ENCODE results near the gene SYNE2.

The SYNE2 gene

DNA sequence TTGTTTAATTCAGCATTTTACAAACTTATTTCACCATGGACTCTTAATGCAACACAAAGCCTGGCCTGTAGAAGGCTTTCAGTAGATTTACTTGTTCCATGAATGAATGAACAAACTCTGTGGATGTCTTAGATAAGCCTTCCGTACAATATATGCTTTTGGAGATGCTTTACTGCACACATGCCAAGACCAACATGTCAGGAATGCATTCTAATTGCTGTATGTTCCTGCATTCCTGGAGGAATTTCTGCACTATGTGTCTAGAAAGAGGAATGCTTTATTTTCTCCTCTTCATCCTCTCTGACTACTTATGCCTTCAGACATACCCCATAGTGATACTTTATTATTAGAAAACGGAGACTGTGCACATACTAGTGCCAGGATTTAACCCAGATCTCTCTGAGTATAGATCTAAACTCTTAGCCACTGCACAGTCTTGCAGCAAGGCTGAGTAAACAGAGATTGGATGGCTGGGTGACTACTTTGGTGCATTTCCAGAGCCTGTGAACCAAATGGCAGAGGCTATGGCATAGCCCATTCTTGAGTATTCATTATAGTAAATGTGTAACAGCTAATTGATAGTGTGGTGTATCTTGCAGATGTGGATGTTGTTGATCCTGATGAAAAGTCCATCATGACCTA, 108.2 kb downstream of the SYNE2 start:
- DNase-seq (ENCODE audit: low read depth) = no peak

- DNase-seq (ENCODE audit: low read depth) = no peak
Measured at GRCh38 chr14:63962906-63963305, 110.1 kb downstream of the SYNE2 start.

DNA sequence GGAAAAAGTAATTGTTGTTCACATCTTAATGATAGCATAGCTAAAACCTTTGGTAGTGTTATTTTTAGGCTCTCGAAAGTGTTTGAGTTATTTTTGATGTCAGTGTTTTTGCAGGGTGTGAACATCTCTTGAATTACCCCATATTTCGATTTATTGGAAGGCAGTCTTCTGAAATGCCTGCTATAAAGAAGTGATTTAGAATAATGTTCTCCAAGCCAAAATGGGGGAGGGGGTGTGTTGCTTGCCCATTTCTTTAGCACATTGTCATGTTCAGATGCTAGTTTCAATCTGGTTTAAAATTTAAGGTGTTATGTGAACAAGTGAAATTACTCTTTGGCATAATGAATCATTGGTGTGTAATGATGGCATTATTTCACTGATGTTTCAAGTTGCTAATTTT, 110.6 kb downstream of the SYNE2 start:
- DNase-seq (ENCODE audit: low read depth) = no peak

GRCh38 chr14:63964113-63964512, 111.3 kb downstream of the SYNE2 start:
- no peak for DNase-seq (ENCODE audit: low read depth)

DNA sequence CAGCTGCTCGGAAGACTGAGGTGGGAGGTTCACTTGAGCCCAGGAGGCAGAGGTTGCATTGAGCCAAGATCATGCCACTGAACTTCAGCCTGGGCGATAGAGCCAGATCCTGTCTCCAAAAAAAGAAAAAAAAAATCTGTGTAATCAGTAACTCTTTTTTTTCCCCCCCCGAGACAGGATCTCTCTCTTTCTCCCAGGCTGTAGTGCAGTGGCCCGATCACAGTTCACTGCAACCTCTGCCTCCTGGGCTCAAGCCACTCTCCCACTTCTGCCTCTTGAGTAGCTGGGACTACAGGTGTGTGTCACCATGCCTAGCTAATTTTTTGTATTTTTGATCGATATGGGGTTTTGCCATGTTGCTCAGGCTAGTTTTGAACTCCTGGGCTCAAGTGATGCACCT, 113.6 kb downstream of the SYNE2 start:
- no peak for DNase-seq (ENCODE audit: low read depth)

GRCh38 chr14:63972323-63972932, 119.6 kb downstream of the SYNE2 start:
- DNase-seq (ENCODE audit: low read depth) = no peak

DNA sequence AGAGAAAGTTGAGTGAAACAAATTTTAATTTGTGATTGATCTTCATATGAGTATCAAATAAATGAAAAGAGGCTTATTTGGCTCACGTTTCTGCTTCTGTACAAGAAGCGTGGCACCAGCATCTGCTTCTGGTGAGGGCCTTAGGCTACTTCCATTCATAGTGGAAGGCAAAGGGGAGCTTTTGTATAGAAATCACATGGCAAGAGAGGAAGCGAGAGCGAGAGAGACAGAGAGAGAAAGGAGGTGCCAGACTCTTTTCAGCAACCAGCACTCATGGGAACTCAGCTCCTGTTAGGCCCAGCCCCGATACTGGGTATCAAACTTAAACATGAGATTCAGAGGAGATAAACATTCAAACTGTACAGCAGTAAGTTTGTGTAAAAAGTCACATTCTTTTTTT, 121.4 kb downstream of the SYNE2 start:
- DNase-seq (ENCODE audit: low read depth) = no peak

DNA sequence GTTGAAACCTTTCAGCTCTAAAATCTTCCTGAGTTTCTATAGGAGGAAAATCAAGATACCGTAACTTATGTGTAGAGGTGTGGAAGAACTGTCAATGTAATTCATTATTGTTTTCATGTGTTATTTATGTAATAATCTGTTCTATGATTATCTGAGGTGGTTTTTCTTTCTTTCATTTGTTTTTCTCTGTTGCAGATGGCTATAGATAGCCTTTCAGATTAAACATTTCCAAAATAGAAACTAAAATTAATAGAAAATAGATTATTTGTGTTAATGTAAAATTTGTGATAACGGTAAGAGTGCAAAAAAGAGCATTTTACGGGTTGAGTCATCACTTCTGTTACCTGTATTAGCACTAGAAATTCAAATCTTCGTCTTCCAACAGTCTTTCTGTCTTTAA, 128.8 kb downstream of the SYNE2 start:
- no peak for DNase-seq (ENCODE audit: low read depth)

GRCh38 chr14:63982156-63982555, 129.4 kb downstream of the SYNE2 start:
- no peak for DNase-seq (ENCODE audit: low read depth)

GRCh38 chr14:63982629-63983028, 129.8 kb downstream of the SYNE2 start:
- no peak for DNase-seq (ENCODE audit: low read depth)

DNA sequence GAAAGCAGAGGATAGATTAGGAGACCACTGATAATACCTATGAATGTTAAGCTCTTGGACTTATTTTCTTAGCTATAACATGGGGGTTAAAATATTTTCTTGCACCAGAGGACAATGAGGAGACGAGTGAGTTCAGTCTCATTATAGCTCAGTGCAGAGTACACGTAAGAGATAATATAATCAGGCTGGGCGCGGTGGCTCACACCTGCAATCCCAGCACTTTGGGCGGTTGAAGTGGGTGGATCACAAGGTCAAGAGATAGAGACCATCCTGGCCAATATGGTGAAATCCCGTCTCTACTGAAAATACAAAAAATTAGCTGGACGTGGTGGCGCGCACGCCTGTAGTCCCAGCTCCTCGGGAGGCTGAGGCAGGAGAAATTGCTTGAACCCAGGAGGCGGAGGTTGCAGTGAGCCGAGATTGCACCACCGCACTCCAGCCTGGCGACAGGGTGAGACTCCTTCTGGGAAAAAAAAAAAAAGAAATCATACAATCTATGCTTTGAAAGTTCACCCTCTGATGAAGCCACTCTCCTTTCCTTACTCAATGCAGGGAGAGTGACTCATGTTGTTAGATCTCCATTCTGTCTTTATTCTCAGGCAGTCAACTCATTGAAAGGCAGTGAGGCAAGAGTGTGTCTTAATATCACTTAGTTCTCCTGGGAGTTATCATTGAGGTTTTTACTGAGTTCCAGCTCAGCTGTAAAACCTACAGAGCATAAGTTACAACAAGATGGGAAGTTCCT, 134.2 kb downstream of the SYNE2 start:
- no peak for DNase-seq (ENCODE audit: low read depth)

- no peak for DNase-seq (ENCODE audit: low read depth)
Measured at GRCh38 chr14:63988579-63988978, 135.8 kb downstream of the SYNE2 start.

GRCh38 chr14:63991833-63992232, 139.0 kb downstream of the SYNE2 start:
- no peak for DNase-seq (ENCODE audit: low read depth)

- DNase-seq (ENCODE audit: low read depth) = no peak
Measured at GRCh38 chr14:63992858-63993257, 140.1 kb downstream of the SYNE2 start.

DNA sequence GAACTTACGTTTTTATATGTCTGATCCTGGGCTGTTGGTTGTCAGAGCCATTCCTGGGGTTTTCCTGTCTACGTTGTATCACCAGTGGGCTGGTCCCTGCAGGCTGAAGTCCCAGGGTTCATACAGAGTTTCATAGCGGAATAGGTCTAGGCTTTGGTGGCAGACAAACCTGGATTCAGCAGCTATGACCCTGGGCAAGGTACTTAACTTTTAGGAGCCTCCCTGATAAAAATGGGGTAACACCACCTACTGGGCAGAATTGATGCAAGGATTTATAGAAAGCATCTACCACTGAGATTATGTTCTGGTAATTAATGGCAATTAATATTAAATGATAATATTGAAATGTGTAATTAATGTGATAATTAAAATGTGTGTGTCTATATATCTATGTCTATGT, 141.2 kb downstream of the SYNE2 start:
- no peak for DNase-seq (ENCODE audit: low read depth)

DNA sequence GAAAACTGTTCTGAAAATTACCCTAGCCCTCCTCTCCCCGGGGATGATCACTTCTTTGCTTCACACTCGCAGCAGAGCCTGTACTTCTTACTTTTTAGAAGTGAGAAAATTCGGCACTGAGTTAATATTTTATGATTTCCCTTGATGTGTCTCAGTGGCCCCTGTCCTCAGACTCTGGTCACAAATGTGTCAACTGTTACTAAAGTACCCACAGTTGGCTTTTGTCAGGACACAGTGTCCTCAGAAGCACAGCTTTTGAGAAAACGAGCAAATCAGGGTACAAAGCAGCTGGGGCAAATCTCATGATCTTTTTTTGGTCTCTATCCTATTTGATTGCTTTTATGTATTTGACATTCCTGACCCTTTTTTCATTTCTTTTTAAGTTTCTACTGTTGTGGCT, 142.5 kb downstream of the SYNE2 start:
- no peak for DNase-seq (ENCODE audit: low read depth)

- DNase-seq (ENCODE audit: low read depth) = no peak
Measured at GRCh38 chr14:63996016-63996415, 143.2 kb downstream of the SYNE2 start.

DNA sequence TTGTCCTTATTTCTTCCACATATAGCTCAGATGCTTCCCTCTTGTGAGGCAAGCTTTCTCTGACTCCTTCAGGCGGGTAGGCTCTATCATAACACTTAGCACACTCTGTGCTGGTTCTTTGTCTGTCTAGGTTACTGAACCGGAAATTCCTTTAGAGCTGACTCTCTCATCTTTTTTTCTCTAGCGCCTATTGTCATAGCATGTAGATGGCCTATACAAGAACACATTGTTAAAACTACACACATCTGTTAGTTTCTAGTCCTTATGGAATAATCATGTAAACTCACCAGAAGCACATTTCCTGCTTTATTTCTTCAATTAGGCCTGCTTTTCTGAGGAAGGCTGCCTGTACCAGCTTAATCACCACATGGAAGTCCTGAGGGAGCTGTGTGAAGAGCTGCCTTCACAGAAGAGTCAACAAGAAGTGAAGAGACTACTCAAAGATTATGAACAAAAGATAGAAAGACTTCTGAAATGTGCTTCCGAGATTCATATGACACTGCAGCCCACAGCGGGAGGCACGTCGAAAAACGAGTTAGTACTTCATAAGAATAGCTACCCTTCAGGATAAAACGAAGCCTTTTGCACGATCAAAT, 143.9 kb downstream of the SYNE2 start:
- DNase-seq (ENCODE audit: low read depth) = no peak

- no peak for DNase-seq (ENCODE audit: low read depth)
Measured at GRCh38 chr14:64000749-64001148, 147.9 kb downstream of the SYNE2 start.

- no peak for DNase-seq (ENCODE audit: low read depth)
Measured at GRCh38 chr14:64005822-64006221, 153.0 kb downstream of the SYNE2 start.

DNA sequence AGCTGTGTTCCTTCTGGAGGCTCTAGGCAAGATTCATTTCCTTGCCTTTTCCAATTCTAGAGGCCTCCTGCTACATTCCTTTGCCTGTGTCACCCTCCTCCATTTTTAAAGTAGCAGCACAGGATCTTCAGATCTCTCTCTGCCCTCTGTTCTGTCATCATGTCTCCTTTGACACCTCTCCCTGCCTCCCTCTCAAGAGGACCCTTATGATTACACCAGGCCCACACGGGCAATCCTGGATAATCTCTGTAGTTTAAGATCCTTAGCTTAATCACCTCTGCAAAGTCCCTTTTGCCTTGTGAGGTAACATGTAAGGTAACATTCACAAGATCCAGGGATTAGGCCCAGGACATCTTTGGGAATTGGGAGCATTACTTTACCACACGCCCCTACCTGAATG, 155.2 kb downstream of the SYNE2 start:
- DNase-seq (ENCODE audit: low read depth) = no peak

- no peak for DNase-seq (ENCODE audit: low read depth)
Measured at GRCh38 chr14:64012003-64012402, 159.2 kb downstream of the SYNE2 start.

GRCh38 chr14:64012720-64013119, 159.9 kb downstream of the SYNE2 start:
- no peak for DNase-seq (ENCODE audit: low read depth)

Measured in stimulated activated CD8-positive, alpha-beta memory T cell treated with anti-CD3 and anti-CD28 coated beads, Interleukin-12 subunit alpha, Interleukin-12 subunit beta, amount 100 ng/mL, for 4 hours (primary cell).